HCT116 (cell line): ENCODE data around the gene ITPR2. TPM values are rescaled to one million over a fixed set of nuclear protein-coding genes. Genes with fewer than 3 reads are reported as not detected.

ENCODE experiments used
- ATAC-seq: fragments of 200-7000 bp; cut with Tn5 transposase; 2 replicates; pipeline ENCODE4 v1.9.1; 2020; ENCODE audit warnings: mild to moderate bottlenecking, moderate library complexity
- BruUV-seq: library from RNA; stranded (reverse); fragments of 400-500 nt; replicated peaks from 2 replicates; lab custom pipeline; 2021; lab: Mats Ljungman, UMichigan
- CTCF ChIA-PET: fragments of 300-600 bp; sonication (Branson Sonifier 250); formaldehyde crosslinking; loops from one replicate; lab custom pipeline; 2021; ENCODE audit warnings: antibody characterized with exemption; lab: Charles Lee
- POLR2A ChIA-PET: fragments of 300-600, 350-600 bp; sonication (Branson Sonifier 250); formaldehyde crosslinking; loops from one replicate; lab custom pipeline; 2021; ENCODE audit warnings: antibody characterized with exemption; lab: Charles Lee
- RAD21 ChIA-PET, 2 experiments: fragments of 300-600 bp; sonication (Branson Sonifier 250); formaldehyde crosslinking; loops; one replicate each; lab custom pipeline; 2023; ENCODE audit warnings: low total read pairs in 2 of 2; ENCODE audit not compliant: uncharacterized antibody in 2 of 2, unreplicated experiment in 2 of 2, low non-redundant PET in 1 of 2; lab: Charles Lee
- DNase-seq: peaks from one replicate; pipeline ENCODE4 v3.0.0-alpha.2; 2010; ENCODE audit warnings: low read depth, low spot score
- H2AFZ ChIP-seq: fragments of 200-600 bp; shearing (Covaris generic), sonication (generic); 2 replicates; pipeline ENCODE4 v1.6.1; 2017; ENCODE audit warnings: low read depth, mixed run types, mixed read lengths, antibody characterized with exemption, low read length; ENCODE audit not compliant: poor library complexity, severe bottlenecking
- H3K27ac ChIP-seq: 2 replicates; pipeline ENCODE4 v1.5.1; 2012; ENCODE audit warnings: low read depth, low read length
- H3K27me3 ChIP-seq: fragments of 200-600 bp; sonication (generic); 2 replicates; pipeline ENCODE4 v1.6.1; 2016; ENCODE audit warnings: mixed run types, low read length, mixed read lengths; ENCODE audit not compliant: insufficient read depth
- H3K36me3 ChIP-seq, 2 experiments: fragments of 200-500 bp in 1 of 2; fragments of 200-600 bp in 1 of 2; sonication (Bioruptor generic) in 1 of 2; sonication (generic) in 1 of 2; 2 replicates each; pipeline versions ENCODE4 v1.5.1 to v1.6.1; 2014 to 2016; ENCODE audit warnings: low read length in 2 of 2, inconsistent platforms in 1 of 2, mixed read lengths in 1 of 2, mixed run types in 1 of 2; ENCODE audit not compliant: insufficient read depth in 2 of 2, control insufficient read depth in 1 of 2
- H3K4me1 ChIP-seq, 2 experiments: fragments of 200-600 bp in 1 of 2; sonication (generic) in 1 of 2; 2 replicates each; pipeline versions ENCODE4 v1.5.1 to v1.6.1; 2012 to 2017; ENCODE audit warnings: low read length in 2 of 2, inconsistent platforms in 1 of 2, mild to moderate bottlenecking in 1 of 2, mixed read lengths in 1 of 2, mixed run types in 1 of 2, moderate library complexity in 1 of 2; ENCODE audit not compliant: insufficient read depth in 2 of 2, control insufficient read depth in 1 of 2
- H3K4me2 ChIP-seq: fragments of 200-600 bp; sonication (generic); 2 replicates; pipeline ENCODE4 v1.6.1; 2017; ENCODE audit warnings: mixed run types, low read length, mixed read lengths
- H3K4me3 ChIP-seq, 2 experiments: fragments of 200-600 bp in 1 of 2; sonication (generic) in 1 of 2; replicated peaks in 1 of 2; 2 replicates each; pipeline ENCODE4 v1.5.1; 2011 to 2016; ENCODE audit warnings: low read length in 2 of 2, control low read depth in 1 of 2, low read depth in 1 of 2, mild to moderate bottlenecking in 1 of 2, mixed read lengths in 1 of 2, mixed run types in 1 of 2
- H3K79me2 ChIP-seq: fragments of 200-600 bp; sonication (generic); 2 replicates; pipeline ENCODE4 v1.6.1; 2017; ENCODE audit warnings: mild to moderate bottlenecking, mixed run types, low read length, moderate library complexity, mixed read lengths; ENCODE audit not compliant: insufficient read depth
- H3K9ac ChIP-seq: fragments of 200-600 bp; sonication (generic); 2 replicates; pipeline ENCODE4 v1.6.1; 2016; ENCODE audit warnings: low read length, mixed read lengths
- H3K9me2 ChIP-seq: fragments of 200-600 bp; sonication (generic), shearing (Covaris generic); 2 replicates; pipeline ENCODE4 v1.6.1; 2017; ENCODE audit warnings: mixed run types, mild to moderate bottlenecking, moderate library complexity; ENCODE audit not compliant: insufficient read depth
- H3K9me3 ChIP-seq, 2 experiments: fragments of 200-500 bp in 1 of 2; fragments of 200-600 bp in 1 of 2; sonication (Bioruptor generic) in 1 of 2; sonication (generic) in 1 of 2; 2 replicates each; pipeline ENCODE4 v1.6.1; 2014 to 2017; ENCODE audit warnings: low read length in 2 of 2, mixed read lengths in 2 of 2, inconsistent platforms in 1 of 2, low read depth in 1 of 2, mild to moderate bottlenecking in 1 of 2, mixed run types in 1 of 2, moderate library complexity in 1 of 2; ENCODE audit not compliant: control insufficient read depth in 1 of 2, insufficient read depth in 1 of 2
- H4K20me1 ChIP-seq: fragments of 200-600 bp; sonication (generic), shearing (Covaris generic); 2 replicates; pipeline ENCODE4 v1.6.1; 2017; ENCODE audit warnings: mixed run types, mild to moderate bottlenecking, moderate library complexity; ENCODE audit not compliant: insufficient read depth
- EZH2 ChIP-seq: fragments of 200-600 bp; sonication (generic); IDR thresholded peaks from 2 replicates; pipeline ENCODE4 v1.6.1; 2017; ENCODE audit warnings: antibody characterized with exemption, mixed run types
- EZH2phosphoT487 ChIP-seq: fragments of 200-600 bp; IDR thresholded peaks from 2 replicates; pipeline ENCODE4 v1.6.1; 2018; ENCODE audit warnings: antibody characterized with exemption, borderline replicate concordance
- POLR2AphosphoS5 ChIP-seq: IDR thresholded peaks from 2 replicates; pipeline ENCODE4 v1.6.1; 2011; ENCODE audit warnings: mild to moderate bottlenecking, low read depth, low read length, moderate library complexity
- RAD21 ChIP-seq: IDR thresholded peaks from 2 replicates; pipeline ENCODE4 v1.6.1; 2012; ENCODE audit warnings: low read depth, mild to moderate bottlenecking
- SIN3A ChIP-seq: IDR thresholded peaks from 2 replicates; pipeline ENCODE4 v1.6.1; 2012; ENCODE audit warnings: low read depth
- TCF7L2 ChIP-seq: IDR thresholded peaks from 2 replicates; pipeline ENCODE4 v1.7.0; 2011; ENCODE audit warnings: borderline replicate concordance, inconsistent platforms; ENCODE audit not compliant: insufficient read depth, insufficient read length; ENCODE audit errors: extremely low read depth
- intact Hi-C: fragments of 100-400 bp; cut with micrococcal nuclease; formaldehyde crosslinking; loops from 2 replicates; pipeline ENCODE4 v1.10.0; 2022
- total RNA-seq: library from RNA; stranded (reverse); gene quantifications from one replicate; pipeline ENCODE4 v1.2.1, GENCODE V29; 2021; ENCODE audit not compliant: unreplicated experiment
- TF ChIP-seq, protein P1 (sequence below): IDR thresholded peaks from 2 replicates; pipeline ENCODE4 v1.6.1; 2012
- TF ChIP-seq, protein P2 (sequence below), 3 experiments: fragments of 200-600 bp in 1 of 3; sonication (generic) in 1 of 3; IDR thresholded peaks in 2 of 3; conservative IDR thresholded peaks in 1 of 3; 2 replicates each; pipeline ENCODE4 v1.5.1; 2012 to 2017; ENCODE audit warnings: low read depth in 2 of 3, low read length in 2 of 3, antibody characterized with exemption in 1 of 3, borderline replicate concordance in 1 of 3, control low read depth in 1 of 3, mild to moderate bottlenecking in 1 of 3, mixed read lengths in 1 of 3, mixed run types in 1 of 3, moderate library complexity in 1 of 3; ENCODE audit not compliant: insufficient read depth in 1 of 3
- TF ChIP-seq, protein P3 (sequence below): IDR thresholded peaks from 2 replicates; pipeline ENCODE4 v1.6.1; 2011; ENCODE audit warnings: mild to moderate bottlenecking, low read length, moderate library complexity; ENCODE audit not compliant: insufficient replicate concordance; ENCODE audit errors: extremely low read depth
- TF ChIP-seq, protein P4 (sequence below): IDR thresholded peaks from 2 replicates; pipeline ENCODE4 v1.6.1; 2012; ENCODE audit warnings: low read depth

Gene ITPR2
- total RNA-seq, 1 experiment from 2014 or later = 6.5 TPM

DNA sequence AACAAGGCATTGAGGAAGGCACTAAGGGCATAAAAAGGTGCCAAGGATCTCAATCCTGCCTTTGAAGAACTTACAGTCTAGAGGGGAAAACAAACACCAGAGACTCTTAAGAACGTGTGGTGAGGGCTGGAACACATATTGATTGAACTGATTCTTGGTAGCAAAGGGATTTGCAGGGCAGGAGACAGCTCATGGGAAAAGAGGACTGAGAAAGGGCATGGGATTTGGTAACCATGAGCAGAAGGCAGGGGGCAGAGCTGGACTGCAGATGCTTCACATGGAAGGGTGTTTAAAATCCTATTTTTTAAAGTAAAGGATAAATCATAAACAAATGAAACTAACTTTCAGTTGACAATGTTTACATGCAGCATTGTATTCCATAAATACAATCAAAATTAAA lies 203.1 kb downstream of the ITPR2 start:
- Histone ChIP-seq H3K4me2 (no peak overlapping the region), H3K36me3 (no peaks in the 10 kb centered on the region), H3K27me3 (no peaks in the 10 kb centered on the region), H2AFZ (no peak overlapping the region), H3K27ac (no peak overlapping the region), H4K20me1 (no peaks in the 10 kb centered on the region), H3K4me1 (no peaks in the 10 kb centered on the region), H3K79me2 (no peaks in the 10 kb centered on the region), H3K9me3 (no peaks in the 10 kb centered on the region), H3K9me2 (no peaks in the 10 kb centered on the region), H3K4me3 (no peak overlapping the region), H3K9ac (no peak overlapping the region)
- ATAC-seq (no peak), DNase-seq (no peak)
- RAD21 ChIA-PET = interaction anchor here (0.7 to 2.0 kb wide), 2 partner anchors 72 kb away, joined by 4 to 8 read pairs; no protein-coding TSS in a partner anchor
- CTCF ChIA-PET = interaction anchor here (0.7 to 2.7 kb wide), 4 partner anchors 16 to 511 kb away, joined by 3 to 26 read pairs (median 6); no protein-coding TSS in a partner anchor
- BruUV-seq = no TSS peak
- intact Hi-C loops = loop anchor here (5.0 kb wide), 1 partner anchor 72 kb away; no protein-coding TSS in a partner anchor
- POLR2A ChIA-PET = no interaction called here
- TF ChIP-seq, protein P1, sequence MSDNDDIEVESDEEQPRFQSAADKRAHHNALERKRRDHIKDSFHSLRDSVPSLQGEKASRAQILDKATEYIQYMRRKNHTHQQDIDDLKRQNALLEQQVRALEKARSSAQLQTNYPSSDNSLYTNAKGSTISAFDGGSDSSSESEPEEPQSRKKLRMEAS = no peak
- TF ChIP-seq, protein P2, sequence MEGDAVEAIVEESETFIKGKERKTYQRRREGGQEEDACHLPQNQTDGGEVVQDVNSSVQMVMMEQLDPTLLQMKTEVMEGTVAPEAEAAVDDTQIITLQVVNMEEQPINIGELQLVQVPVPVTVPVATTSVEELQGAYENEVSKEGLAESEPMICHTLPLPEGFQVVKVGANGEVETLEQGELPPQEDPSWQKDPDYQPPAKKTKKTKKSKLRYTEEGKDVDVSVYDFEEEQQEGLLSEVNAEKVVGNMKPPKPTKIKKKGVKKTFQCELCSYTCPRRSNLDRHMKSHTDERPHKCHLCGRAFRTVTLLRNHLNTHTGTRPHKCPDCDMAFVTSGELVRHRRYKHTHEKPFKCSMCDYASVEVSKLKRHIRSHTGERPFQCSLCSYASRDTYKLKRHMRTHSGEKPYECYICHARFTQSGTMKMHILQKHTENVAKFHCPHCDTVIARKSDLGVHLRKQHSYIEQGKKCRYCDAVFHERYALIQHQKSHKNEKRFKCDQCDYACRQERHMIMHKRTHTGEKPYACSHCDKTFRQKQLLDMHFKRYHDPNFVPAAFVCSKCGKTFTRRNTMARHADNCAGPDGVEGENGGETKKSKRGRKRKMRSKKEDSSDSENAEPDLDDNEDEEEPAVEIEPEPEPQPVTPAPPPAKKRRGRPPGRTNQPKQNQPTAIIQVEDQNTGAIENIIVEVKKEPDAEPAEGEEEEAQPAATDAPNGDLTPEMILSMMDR (IDR thresholded peaks at IDR 0.05 in 2 of 3, conservative IDR thresholded peaks at IDR 0.05 in 1 of 3; ENCODE audit: borderline replicate concordance in 1 of 3, insufficient read depth in 1 of 3, low read depth in 2 of 3, low read length in 2 of 3) = peak in 2 of 3 experiments; percentile 26 to 36; a peak in 3 of 6 replicates
- no peak for TF ChIP-seq SIN3A
- peak; percentile 53 for TF ChIP-seq RAD21

DNA sequence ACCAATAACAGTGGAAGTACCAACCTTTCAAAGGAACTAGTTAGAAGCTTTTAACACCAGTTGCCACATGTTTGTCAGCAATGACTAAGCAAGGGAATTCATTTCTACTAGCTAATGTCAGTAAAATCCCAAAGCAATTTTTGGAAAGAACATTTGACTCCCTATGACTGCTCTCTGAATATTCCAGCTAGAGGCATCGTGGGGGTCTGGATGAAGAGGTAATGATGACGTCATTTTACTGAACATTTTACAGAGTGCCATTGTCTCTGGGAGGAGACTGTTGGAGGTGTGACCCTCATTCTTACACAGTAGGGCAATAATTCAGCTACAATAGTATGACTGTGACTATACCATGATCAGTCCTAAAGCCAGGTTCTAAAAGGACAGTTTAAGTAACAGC lies 204.8 kb downstream of the ITPR2 start:
- DNase-seq (no peak), ATAC-seq (no peak)
- BruUV-seq = no TSS peak
- Histone ChIP-seq H3K27ac (no peak overlapping the region), H3K79me2 (no peaks in the 10 kb centered on the region), H3K27me3 (no peaks in the 10 kb centered on the region), H3K4me3 (no peak overlapping the region), H3K9me2 (no peaks in the 10 kb centered on the region), H3K36me3 (no peaks in the 10 kb centered on the region), H4K20me1 (no peaks in the 10 kb centered on the region), H3K4me1 (no peaks in the 10 kb centered on the region), H3K9me3 (no peaks in the 10 kb centered on the region), H3K9ac (no peak overlapping the region), H3K4me2 (no peak overlapping the region), H2AFZ (no peak overlapping the region)
- intact Hi-C loops = no loop called here
- ChIA-PET RAD21 (no interaction called here), CTCF (interaction anchor here (1.1 kb wide), 1 partner anchor 73 kb away, joined by 3 read pairs; no protein-coding TSS in a partner anchor), POLR2A (no interaction called here)
- TF ChIP-seq, protein P3, sequence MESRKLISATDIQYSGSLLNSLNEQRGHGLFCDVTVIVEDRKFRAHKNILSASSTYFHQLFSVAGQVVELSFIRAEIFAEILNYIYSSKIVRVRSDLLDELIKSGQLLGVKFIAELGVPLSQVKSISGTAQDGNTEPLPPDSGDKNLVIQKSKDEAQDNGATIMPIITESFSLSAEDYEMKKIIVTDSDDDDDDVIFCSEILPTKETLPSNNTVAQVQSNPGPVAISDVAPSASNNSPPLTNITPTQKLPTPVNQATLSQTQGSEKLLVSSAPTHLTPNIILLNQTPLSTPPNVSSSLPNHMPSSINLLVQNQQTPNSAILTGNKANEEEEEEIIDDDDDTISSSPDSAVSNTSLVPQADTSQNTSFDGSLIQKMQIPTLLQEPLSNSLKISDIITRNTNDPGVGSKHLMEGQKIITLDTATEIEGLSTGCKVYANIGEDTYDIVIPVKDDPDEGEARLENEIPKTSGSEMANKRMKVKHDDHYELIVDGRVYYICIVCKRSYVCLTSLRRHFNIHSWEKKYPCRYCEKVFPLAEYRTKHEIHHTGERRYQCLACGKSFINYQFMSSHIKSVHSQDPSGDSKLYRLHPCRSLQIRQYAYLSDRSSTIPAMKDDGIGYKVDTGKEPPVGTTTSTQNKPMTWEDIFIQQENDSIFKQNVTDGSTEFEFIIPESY = no peak
- no peak for TF ChIP-seq TCF7L2
- no peak for TF ChIP-seq SIN3A
- TF ChIP-seq EZH2 = no peak
- no peak for TF ChIP-seq RAD21
- TF ChIP-seq EZH2phosphoT487 = no peak
- TF ChIP-seq, protein P4, sequence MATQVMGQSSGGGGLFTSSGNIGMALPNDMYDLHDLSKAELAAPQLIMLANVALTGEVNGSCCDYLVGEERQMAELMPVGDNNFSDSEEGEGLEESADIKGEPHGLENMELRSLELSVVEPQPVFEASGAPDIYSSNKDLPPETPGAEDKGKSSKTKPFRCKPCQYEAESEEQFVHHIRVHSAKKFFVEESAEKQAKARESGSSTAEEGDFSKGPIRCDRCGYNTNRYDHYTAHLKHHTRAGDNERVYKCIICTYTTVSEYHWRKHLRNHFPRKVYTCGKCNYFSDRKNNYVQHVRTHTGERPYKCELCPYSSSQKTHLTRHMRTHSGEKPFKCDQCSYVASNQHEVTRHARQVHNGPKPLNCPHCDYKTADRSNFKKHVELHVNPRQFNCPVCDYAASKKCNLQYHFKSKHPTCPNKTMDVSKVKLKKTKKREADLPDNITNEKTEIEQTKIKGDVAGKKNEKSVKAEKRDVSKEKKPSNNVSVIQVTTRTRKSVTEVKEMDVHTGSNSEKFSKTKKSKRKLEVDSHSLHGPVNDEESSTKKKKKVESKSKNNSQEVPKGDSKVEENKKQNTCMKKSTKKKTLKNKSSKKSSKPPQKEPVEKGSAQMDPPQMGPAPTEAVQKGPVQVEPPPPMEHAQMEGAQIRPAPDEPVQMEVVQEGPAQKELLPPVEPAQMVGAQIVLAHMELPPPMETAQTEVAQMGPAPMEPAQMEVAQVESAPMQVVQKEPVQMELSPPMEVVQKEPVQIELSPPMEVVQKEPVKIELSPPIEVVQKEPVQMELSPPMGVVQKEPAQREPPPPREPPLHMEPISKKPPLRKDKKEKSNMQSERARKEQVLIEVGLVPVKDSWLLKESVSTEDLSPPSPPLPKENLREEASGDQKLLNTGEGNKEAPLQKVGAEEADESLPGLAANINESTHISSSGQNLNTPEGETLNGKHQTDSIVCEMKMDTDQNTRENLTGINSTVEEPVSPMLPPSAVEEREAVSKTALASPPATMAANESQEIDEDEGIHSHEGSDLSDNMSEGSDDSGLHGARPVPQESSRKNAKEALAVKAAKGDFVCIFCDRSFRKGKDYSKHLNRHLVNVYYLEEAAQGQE = no peak
- no peak for TF ChIP-seq POLR2AphosphoS5
